HG03565 (cell line): ENCODE measurements around the gene NMRAL1.

Experiments
- ATAC-seq: cut with Tn5 transposase; IDR thresholded peaks from one replicate; pipeline ENCODE4 v1.9.1; 2021; ENCODE audit warnings: mild to moderate bottlenecking, moderate library complexity; ENCODE audit not compliant: unreplicated experiment

Gene NMRAL1

DNA sequence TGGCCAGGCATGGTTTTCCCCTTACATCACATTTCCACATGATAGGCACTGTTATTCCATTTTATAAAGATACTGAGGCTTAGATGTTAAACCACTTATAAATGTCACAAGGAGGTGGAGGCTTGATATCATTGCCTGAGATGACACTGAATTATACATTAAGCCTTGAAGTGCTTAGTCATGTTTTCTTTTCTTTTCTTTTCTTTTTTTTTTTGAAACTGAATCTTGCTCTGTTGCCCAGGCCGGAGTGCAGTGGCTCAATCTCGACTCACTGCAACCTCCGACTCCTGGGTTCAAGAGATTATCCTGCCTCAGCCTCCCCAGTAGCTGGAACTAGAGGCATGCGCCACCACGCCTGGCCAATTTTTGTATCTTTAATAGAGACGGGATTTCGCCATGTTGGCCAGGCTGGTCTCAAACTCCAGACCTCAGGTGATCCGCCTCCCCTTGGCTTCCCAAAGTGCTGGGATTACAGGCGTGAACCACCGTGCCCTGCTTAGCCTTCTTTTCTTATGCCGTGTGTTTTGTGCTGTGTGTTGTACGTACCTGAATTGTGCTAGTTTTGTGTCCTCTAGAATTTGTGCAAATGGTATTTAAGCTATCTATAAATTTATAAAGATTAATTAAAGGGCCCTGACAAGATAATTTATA is 47.6 kb downstream of the NMRAL1 start:
- no peak for ATAC-seq

DNA sequence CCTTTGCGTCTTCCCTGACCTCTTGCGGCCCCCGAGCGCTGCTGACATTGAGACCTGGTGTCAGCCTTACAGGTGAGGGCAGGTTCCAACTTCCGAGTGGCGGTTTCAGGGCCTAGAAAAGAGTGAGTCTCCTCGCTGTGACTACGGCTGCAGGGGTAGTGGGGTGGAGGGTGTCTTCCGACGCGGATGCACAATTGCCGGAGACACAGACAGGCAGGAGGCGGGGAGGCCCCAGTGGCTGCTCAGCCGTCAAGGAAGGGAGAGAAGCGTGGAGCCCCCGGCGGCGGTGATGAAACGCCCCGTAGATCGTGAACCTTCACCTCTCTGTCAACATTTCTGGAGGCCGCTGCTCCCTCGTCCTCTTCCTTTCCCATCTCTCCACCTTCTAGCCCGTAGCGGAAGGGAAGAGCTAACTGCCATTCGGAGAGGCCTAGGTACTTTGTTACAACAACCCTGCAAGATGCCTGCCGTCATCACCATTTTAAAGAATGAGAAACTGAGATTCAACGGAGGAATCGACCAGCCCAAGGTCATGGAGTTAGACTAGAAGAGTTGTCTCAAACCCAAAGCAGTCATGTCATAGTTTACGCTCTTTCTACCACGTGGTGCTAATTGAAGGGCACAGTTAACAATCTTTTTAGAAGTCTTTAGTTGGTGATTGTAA is 48.3 kb downstream of the NMRAL1 start:
- ATAC-seq = peak; percentile 10

DNA sequence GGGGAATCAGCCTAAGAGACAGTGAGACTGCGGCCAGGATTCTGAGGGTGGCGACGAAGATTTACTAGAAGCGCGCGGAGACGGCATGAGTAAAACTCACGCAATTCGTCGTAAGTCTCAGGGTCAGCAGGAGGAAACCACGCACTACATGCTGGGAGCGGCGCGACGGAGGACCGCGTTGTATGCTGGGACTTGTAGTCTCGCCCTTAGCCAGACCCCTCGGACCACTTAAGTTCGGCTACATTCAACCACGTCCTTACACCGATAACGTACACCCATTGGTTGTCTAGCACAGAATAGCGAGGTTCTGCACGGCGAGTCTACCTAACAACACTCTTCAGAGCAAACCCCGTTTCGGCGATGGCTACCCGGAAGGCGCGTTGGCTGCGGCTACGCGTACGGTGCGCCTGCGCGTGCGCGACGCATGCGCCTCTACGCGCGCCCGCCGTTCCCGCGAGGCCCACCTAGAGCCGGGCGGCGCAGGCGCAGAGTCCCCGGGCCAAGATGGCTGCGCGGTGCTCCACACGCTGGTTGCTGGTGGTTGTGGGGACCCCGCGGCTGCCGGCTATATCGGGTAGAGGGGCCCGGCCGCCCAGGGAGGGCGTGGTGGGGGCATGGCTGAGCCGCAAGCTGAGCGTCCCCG is 48.9 kb downstream of the NMRAL1 start, which contains the start of gene DNAJA3:
DNAJA3 (plus strand) TSS at position 491 of the 643 bp plus-strand sequence; CDS start at position 505, 14 bp downstream.
- ATAC-seq = peak; percentile 86

DNA sequence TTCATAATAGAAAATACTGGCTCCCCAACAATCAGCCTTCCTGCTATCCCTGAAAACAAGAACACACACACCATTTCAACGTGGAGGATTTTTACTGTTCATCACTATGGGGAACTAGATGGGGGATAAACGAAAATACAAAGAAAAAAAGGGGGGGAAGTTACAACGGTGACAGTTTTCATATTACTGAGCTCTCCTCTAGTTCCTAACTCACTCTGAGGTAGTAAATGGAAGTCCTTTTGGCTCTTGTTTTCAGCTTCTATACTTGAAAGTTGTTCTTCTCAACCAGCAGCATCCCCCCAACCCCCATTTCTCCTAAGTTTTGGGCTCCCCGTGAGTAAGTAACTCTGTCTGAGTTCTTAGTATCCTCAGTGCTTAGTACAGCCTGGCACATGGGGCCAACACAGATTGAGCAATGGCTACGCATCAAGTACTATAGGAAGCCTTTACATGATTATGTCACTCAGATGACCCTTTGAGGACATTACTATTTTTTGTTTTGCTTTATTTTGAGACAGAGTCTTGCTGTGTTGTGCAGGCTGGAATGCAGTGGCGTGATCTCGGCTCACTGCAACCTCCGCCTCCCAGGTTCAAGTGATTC is 53.8 kb downstream of the NMRAL1 start:
- no peak for ATAC-seq

DNA sequence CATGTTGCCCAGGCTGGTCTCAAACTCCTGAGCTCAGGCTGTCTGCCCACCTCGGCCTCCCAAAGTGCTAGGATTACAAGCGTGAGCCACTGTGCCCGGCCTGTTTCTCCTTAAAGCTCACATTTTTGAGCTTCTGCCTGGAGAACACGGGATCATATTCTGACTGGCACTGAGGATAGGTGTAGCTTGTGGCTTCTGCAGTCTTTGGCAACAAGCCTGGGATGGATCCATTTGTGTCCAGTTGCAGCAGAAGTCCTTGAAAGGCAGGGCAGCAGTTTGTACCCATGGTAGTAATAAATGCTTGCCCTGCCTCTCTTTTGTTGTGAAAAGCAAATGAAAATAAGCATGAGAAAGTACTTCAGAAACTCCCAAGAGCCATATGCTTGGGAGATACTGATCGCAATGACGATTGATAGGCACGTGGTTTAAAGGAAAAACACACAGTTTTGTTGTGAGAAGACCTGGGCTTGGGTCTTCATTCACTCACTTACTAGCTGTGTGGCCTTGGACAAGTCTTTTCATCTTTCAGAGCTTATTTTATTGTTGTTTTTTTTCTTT is 54.9 kb downstream of the NMRAL1 start:
- ATAC-seq = no peak

DNA sequence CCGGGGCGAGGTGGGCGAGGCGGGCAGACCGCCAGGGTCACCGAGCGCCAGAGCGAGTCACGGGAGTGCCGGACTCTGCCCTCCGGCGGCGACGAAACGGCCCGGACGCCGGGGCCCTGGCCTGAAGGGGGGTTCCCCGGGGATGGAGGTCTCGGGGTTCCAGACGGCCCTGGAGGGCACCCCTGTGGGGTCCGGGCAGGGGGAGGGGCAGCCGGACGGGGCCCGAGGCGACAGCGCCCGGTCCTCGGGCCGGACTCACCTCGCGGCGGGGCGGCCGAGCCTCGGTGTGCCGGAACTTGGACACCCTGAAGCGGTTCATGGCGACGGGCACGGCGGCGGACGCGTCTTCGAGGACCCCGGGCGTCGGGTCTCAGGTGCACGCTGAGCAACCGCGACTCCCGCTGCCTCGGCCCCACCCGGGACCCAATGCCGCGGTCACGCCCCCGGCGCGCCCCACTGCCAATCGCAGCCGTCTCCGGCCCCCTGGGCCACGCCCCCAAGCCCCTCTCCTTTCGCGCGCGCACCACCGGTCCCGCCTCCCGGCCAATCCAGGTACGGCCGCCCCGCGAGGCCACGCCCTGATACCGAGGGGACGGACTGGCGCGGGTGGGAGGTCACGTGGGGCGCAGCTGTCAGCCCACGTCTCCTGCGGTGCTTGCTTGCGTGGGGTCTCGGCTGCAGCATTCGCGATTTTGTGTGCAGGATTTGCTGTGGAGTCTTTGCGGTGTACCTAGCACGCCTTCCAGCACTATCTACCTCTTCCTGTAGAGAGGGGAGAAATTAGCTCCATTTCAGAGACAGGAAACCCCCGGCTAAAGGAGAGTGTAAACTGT is 58.0 kb downstream of the NMRAL1 start, which contains the start of gene CORO7:
CORO7 (minus strand) TSS at position 397 of the 833 bp plus-strand sequence; CDS start at position 319, 78 bp downstream.
- peak; percentile 50 for ATAC-seq

DNA sequence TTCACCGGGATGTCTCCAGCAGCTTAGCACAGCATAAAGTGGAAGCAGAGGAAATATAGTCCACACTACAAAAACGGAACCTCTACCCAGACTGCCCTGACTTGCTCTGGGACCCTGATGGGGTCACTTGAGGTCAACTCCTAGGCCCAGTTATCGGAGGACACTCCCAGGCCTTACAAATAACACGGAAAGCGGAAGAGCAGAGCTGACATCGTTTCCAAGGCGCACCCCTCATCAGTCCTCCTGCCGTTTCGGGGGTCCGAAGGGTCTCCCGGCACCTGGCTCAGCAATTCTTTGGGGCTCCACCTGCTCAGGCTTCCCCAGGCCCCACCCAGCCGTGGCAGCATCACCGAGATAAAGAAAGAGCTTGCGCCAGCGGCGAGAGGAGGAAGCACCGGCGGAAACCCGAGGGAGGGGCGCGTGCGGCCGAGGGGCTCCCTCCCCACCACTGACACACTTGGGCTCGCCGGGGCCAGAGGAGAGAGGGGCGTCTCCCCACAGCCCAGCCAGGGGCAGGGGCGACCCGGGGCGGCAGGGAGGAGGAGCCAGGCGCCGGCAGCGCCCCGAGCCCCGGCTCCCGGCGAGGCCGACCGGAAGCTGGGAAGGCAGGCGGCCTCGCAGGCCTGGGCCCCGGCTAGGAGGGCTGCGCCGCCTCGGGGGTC is 58.8 kb downstream of the NMRAL1 start:
- ATAC-seq = no peak

DNA sequence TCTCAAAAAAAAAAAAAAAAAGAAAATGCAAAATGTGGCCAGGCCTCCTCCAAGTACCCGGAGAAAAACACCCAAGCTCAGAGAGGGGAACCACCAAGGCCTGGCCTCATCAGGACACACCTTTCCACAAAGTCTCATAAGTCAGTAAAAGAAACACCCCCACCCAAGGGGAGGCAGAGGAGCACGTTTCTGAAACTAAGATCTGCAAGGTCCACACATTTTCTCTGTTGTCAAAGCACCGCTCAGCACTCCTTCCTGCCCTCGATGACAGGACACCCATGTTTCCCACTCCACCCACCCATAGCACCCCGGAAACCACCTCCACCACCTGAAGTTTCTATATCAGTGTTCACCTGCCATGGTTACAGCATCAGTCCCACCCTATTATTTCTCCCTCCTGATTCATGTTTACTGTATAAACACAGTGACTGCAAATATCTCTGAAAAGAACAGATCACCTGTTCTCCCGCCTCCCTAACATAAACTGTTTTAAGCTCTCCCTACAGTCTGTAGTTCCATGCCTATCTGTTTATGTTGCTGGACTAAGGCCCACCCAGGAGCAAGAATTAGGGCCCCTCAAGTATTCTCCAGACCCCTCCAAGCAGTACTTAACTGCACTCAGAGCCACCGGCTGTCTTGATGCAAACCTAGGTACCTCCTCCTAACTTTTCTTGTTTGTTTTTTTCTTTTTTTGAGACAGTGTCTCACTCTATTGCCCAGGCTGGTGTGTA is 60.1 kb downstream of the NMRAL1 start:
- peak; percentile 55 for ATAC-seq

DNA sequence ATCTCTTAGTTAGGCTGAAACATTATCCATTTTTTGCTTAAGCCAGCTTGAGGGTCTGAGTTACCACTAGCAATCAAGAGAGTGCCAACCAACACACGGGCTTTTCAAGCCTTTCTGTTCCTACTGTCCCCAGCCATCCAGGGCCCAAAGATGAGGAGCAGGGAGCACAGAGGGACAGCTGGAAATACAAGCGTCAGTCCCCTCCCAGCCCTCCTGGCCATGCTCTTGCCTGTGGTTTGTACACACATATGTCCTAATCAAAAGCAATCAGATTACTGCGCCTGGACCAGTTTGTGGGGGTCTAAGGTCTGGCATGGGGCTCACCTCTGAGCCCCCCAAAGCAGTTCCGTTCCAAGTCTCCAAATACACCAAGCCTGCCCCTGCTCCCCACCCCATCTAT is 61.6 kb downstream of the NMRAL1 start:
- no peak for ATAC-seq

DNA sequence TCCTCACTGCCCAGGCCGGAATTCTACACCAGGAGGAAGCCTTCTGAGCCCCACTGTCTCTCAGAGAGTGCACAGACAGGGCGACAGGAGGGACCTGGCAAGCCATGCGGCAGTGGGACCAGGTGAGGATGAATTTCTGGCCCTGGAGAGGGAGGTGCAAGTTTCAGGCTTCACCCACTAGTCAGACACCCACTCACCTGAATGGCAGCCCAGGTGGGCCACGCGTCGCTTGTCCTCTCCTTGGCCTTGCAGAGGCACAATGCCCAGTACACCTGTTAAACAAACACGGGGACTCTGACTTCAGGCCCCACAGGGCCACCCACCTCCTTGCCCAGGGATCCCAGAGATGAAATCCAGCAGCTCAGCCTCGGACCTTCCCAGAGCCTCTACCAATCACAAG is 62.3 kb downstream of the NMRAL1 start:
- no peak for ATAC-seq
